Activated naive CD8-positive, alpha-beta T cell treated with anti-CD3 and anti-CD28 coated beads, Interleukin-2, amount 10 ng/mL, durations not matched to agents 7 days and 5 days (primary cell): ENCODE results near the gene HADH. TPM values are rescaled to one million over a fixed set of nuclear protein-coding genes. Genes with fewer than 3 reads are reported as not detected.
"Not testable (repeated sequence)": the region's sequence is repeated elsewhere in the genome, so short reads cannot be mapped to it uniquely, and the experiment has no call there.

Experiments used
- ATAC-seq: fragments of 150-1000 bp; cut with Tn5 transposase; one replicate; pipeline ENCODE4 v1.10.0; 2021; ENCODE audit warnings: low read depth, moderate library complexity
- POLR2A ChIA-PET: fragments of 350-600 bp; sonication (Branson Sonifier 250); formaldehyde crosslinking; loops from one replicate; lab custom pipeline; 2021; ENCODE audit warnings: antibody characterized with exemption; lab: Charles Lee
- DNase-seq: peaks from one replicate; pipeline ENCODE4 v3.0.0; 2021
- H3K27ac Mint-ChIP-seq: one replicate; pipeline ENCODE4 v1.8.0; 2022; ENCODE audit warnings: mild to moderate bottlenecking, mixed read lengths
- H3K27me3 Mint-ChIP-seq: one replicate; pipeline ENCODE4 v1.8.0; 2022; ENCODE audit warnings: mild to moderate bottlenecking, moderate library complexity, mixed read lengths
- H3K36me3 Mint-ChIP-seq: one replicate; pipeline ENCODE4 v1.8.0; 2021; ENCODE audit warnings: mild to moderate bottlenecking, mixed read lengths
- H3K4me1 Mint-ChIP-seq: one replicate; pipeline ENCODE4 v1.8.0; 2021; ENCODE audit warnings: mixed read lengths
- H3K4me3 Mint-ChIP-seq: one replicate; pipeline ENCODE4 v1.8.0; 2022; ENCODE audit warnings: mild to moderate bottlenecking, moderate library complexity, mixed read lengths
- H3K9me3 Mint-ChIP-seq: one replicate; pipeline ENCODE4 v1.8.0; 2021; ENCODE audit warnings: mixed read lengths
- total RNA-seq, 2 experiments: library from RNA; stranded (reverse); gene quantifications; one replicate each; pipeline ENCODE4 v1.2.3, GENCODE V29; 2021

Gene HADH
- total RNA-seq, 2 experiments from 2014 or later = 45.3 to 46.6 TPM

- Mint-ChIP-seq H3K4me1 (peaks cover 52% of the 10 kb centered on the region), H3K9me3 (no peaks in the 10 kb centered on the region), H3K36me3 (peaks cover 32% of the 10 kb centered on the region), H3K27me3 (no peaks in the 10 kb centered on the region), H3K4me3 (no peak overlapping the region), H3K27ac (peak overlapping the region; percentile 69)
- POLR2A ChIA-PET = interaction anchor here (1.0 kb wide), 1 partner anchor 10 kb away, joined by 4 read pairs; no protein-coding TSS in a partner anchor
- ATAC-seq (no peak), DNase-seq (no peak)
Measured at GRCh38 chr4:108045687-108046024, 56.0 kb downstream of the HADH start.

DNA sequence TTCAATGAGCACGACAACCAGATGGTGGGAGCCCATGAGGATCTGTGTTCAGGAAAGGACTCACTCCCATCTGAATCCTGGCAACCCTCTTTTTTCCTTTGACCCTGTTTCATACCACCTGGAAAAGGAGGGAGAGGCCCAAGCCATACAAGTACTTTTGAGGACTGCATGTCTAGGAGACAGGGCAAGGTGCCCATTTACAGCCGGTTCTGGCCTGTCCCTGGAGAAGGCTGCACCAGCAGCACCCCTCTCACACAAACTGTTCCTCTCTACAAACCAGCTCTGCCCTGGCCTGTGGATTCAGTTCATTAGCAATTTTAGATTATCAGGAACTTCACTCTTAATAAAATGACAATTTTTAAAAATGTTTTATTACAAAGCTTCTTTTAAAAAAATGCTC lies 57.5 kb downstream of the HADH start:
- Mint-ChIP-seq H3K27me3 (no peaks in the 10 kb centered on the region), H3K4me1 (peaks cover 66% of the 10 kb centered on the region), H3K27ac (no peak overlapping the region), H3K9me3 (no peaks in the 10 kb centered on the region), H3K4me3 (no peak overlapping the region), H3K36me3 (peaks cover 35% of the 10 kb centered on the region)
- DNase-seq (no peak), ATAC-seq (no peak)
- POLR2A ChIA-PET = interaction anchor here (0.9 kb wide), 2 partner anchors 27 to 33 kb away, joined by 3 to 5 read pairs; no protein-coding TSS in a partner anchor

DNA sequence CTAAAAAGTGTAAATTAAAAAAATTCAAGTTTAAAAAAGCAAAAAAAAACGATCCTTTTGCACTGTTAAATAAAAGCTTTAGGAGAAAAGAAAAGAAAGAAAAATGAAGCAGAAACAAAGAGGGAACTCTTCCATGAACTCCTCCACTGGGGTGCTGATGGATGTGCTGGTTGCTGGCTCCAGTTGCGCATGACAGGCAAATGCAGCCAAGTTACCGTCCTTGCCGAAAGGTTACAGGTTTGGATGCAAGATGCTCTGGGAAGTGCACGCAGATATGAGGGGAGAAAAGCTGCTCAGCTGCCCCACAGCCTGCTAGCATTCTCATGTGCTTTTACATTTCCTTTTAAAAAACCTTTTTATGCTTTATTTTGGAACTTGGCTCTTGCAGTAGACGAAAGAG lies 58.5 kb downstream of the HADH start:
- Mint-ChIP-seq H3K4me3 (no peak overlapping the region), H3K27me3 (no peaks in the 10 kb centered on the region), H3K36me3 (peaks cover 42% of the 10 kb centered on the region), H3K27ac (no peak overlapping the region), H3K4me1 (peaks cover 74% of the 10 kb centered on the region), H3K9me3 (no peaks in the 10 kb centered on the region)
- ATAC-seq = no peak
- no peak for DNase-seq
- POLR2A ChIA-PET = no interaction called here

DNA sequence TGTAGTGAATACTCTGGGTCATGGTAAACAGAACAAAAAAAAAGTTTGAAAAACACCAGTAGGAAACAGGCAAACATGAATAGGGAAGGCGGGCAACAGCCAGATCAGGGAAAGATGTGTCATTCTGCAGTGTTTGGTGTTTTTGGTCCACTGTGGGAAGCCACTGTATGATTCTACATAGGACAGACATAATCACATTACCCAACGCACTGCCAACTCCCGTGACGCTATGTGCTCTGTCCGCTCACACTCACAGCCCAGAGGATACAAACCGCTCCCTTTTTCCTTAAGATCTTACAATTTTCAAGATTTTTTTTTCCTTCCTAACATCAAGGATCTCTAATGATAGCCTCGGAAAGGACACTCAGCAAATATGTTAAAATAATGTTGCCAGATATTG lies 59.3 kb downstream of the HADH start:
- Mint-ChIP-seq H3K9me3 (no peaks in the 10 kb centered on the region), H3K4me3 (peak overlapping the region; percentile 89), H3K4me1 (peaks cover 74% of the 10 kb centered on the region), H3K27me3 (no peaks in the 10 kb centered on the region), H3K27ac (peak overlapping the region; percentile 93), H3K36me3 (peaks cover 48% of the 10 kb centered on the region)
- no peak for DNase-seq
- POLR2A ChIA-PET = no interaction called here
- ATAC-seq = no peak

DNA sequence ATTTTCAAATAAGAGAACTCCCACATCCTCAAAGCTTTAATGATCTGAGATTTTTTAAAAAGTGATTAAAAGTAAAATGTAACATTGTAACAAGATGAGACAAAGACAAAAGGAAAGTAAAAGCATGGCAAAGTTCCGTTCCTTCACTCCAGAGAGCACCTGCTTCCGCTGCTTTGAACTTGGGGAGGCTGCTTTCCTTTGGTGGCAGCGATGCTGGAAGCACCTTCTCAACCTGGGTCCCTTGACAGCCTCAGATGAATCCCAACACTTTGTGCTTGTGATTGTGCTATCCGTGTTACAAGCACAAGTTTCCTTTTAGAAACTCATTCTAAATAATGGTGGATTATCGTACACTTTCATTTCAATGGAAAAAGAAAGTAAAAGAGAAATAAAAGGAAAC lies 59.7 kb downstream of the HADH start:
- H3K27me3 Mint-ChIP-seq = no peaks in the 10 kb centered on the region
- POLR2A ChIA-PET = interaction anchor here (0.9 kb wide), 1 partner anchor 20 kb away, joined by 3 read pairs; no protein-coding TSS in a partner anchor
- H3K4me1 Mint-ChIP-seq = peaks cover 74% of the 10 kb centered on the region
- H3K36me3 Mint-ChIP-seq = peaks cover 52% of the 10 kb centered on the region
- H3K4me3 Mint-ChIP-seq = peak overlapping the region; percentile 89
- DNase-seq (no peak), ATAC-seq (peak; percentile 44)
- H3K27ac Mint-ChIP-seq = peak overlapping the region; percentile 93
- no peaks in the 10 kb centered on the region for H3K9me3 Mint-ChIP-seq

GRCh38 chr4:108050166-108051111 lies 60.8 kb downstream of the HADH start:
- peaks cover 55% of the 10 kb centered on the region for H3K36me3 Mint-ChIP-seq
- H3K9me3 Mint-ChIP-seq, DNase-seq, H3K27me3 Mint-ChIP-seq: not testable (repeated sequence)
- ATAC-seq = peak; percentile 61
- peak overlapping the region; percentile 89 for H3K4me3 Mint-ChIP-seq
- POLR2A ChIA-PET = interaction anchor here (0.6 to 1.9 kb wide), 4 partner anchors 9 to 104 kb away, joined by 3 to 7 read pairs (median 3); no protein-coding TSS in a partner anchor
- peak overlapping the region; percentile 93 for H3K27ac Mint-ChIP-seq
- peaks cover 70% of the 10 kb centered on the region for H3K4me1 Mint-ChIP-seq

GRCh38 chr4:108051343-108051742 lies 61.7 kb downstream of the HADH start:
- peak; percentile 54 for DNase-seq
- ATAC-seq = no peak
- POLR2A ChIA-PET = interaction anchor here (1.3 to 1.9 kb wide), 2 partner anchors 8 to 16 kb away, joined by 4 to 7 read pairs; no protein-coding TSS in a partner anchor
- Mint-ChIP-seq H3K27me3 (no peaks in the 10 kb centered on the region), H3K27ac (peak overlapping the region; percentile 93), H3K4me3 (peak overlapping the region; percentile 89), H3K4me1 (peaks cover 69% of the 10 kb centered on the region), H3K9me3 (no peaks in the 10 kb centered on the region), H3K36me3 (peaks cover 50% of the 10 kb centered on the region)

GRCh38 chr4:108052558-108053120 lies 63.0 kb downstream of the HADH start:
- Mint-ChIP-seq H3K9me3 (no peaks in the 10 kb centered on the region), H3K4me3 (no peak overlapping the region), H3K36me3 (peaks cover 47% of the 10 kb centered on the region), H3K27me3 (no peaks in the 10 kb centered on the region), H3K27ac (peak overlapping the region; percentile 69), H3K4me1 (peaks cover 70% of the 10 kb centered on the region)
- DNase-seq (no peak), ATAC-seq (no peak)
- POLR2A ChIA-PET = interaction anchor here (0.6 to 1.3 kb wide), 2 partner anchors 17 to 34 kb away, joined by 3 to 4 read pairs; no protein-coding TSS in a partner anchor

- POLR2A ChIA-PET = no interaction called here
- no peak for ATAC-seq
- H3K9me3 Mint-ChIP-seq = no peaks in the 10 kb centered on the region
Measured at GRCh38 chr4:108053251-108053711, 63.6 kb downstream of the HADH start.

GRCh38 chr4:108054025-108054638 lies 64.4 kb downstream of the HADH start:
- H3K27ac Mint-ChIP-seq = peak overlapping the region; percentile 60
- H3K4me3 Mint-ChIP-seq = no peak overlapping the region
- peaks cover 65% of the 10 kb centered on the region for H3K4me1 Mint-ChIP-seq
- peaks cover 39% of the 10 kb centered on the region for H3K36me3 Mint-ChIP-seq
- DNase-seq (no peak), ATAC-seq (no peak)
- POLR2A ChIA-PET = interaction anchor here (1.0 kb wide), 1 partner anchor 103 kb away, joined by 3 read pairs; no protein-coding TSS in a partner anchor
- H3K9me3 Mint-ChIP-seq = no peaks in the 10 kb centered on the region
- H3K27me3 Mint-ChIP-seq = no peaks in the 10 kb centered on the region

More at GRCh38 chr4:108053251-108053711, 63.6 kb downstream of the HADH start:
- DNase-seq = no peak
- Mint-ChIP-seq H3K4me1 (peaks cover 70% of the 10 kb centered on the region), H3K36me3 (peaks cover 44% of the 10 kb centered on the region), H3K27ac (peak overlapping the region; percentile 69), H3K27me3 (no peaks in the 10 kb centered on the region), H3K4me3 (no peak overlapping the region)

DNA sequence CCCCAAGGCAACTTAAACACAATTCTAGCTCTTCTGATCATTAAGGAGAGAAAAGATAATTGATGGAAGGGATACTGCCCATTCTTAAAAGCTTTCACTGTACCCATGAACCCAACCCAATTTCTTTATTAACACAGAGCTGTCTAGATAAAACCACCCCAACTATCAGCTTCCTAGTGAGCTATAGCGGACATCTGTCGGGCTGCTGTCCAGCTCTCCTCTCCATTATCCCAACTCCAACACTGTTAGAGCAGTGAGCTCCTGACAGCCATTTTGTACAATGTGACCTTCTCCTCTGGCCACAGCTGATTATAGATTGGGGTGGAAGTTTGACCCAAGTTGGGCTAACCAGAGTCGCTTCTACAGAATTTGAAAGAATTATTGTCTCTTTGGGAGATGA lies 66.1 kb downstream of the HADH start:
- Mint-ChIP-seq H3K27ac (no peak overlapping the region), H3K9me3 (no peaks in the 10 kb centered on the region), H3K4me1 (peaks cover 54% of the 10 kb centered on the region), H3K36me3 (peaks cover 41% of the 10 kb centered on the region), H3K4me3 (no peak overlapping the region), H3K27me3 (no peaks in the 10 kb centered on the region)
- ATAC-seq (no peak), DNase-seq (no peak)
- POLR2A ChIA-PET = interaction anchor here (0.9 to 1.3 kb wide), 2 partner anchors 26 to 106 kb away, joined by 3 read pairs; no protein-coding TSS in a partner anchor

DNA sequence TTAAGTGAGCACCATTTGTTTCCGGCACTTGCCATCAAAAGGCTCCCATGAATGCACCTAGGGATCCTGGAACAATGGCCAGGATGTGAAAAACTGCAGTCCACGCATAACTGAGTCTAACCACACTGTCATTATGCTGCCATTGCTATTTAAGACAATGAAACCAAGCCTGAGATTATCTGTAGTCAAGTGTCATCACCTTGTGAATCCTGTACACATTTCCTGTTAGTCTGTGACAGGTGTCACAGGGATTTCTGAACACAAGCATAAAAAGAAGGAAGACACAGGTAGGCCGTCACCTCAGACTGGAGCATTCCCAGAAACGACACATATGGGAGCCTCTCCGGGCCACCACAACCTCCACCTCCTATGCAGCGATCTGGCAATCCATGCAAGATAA lies 66.7 kb downstream of the HADH start:
- POLR2A ChIA-PET = interaction anchor here (0.9 kb wide), 1 partner anchor 27 kb away, joined by 3 read pairs; no protein-coding TSS in a partner anchor
- ATAC-seq = no peak
- H3K27ac Mint-ChIP-seq = no peak overlapping the region
- no peaks in the 10 kb centered on the region for H3K27me3 Mint-ChIP-seq
- H3K9me3 Mint-ChIP-seq = no peaks in the 10 kb centered on the region
- peaks cover 50% of the 10 kb centered on the region for H3K4me1 Mint-ChIP-seq
- peaks cover 44% of the 10 kb centered on the region for H3K36me3 Mint-ChIP-seq
- H3K4me3 Mint-ChIP-seq = no peak overlapping the region
- DNase-seq = no peak
